ENCODE results near the gene PPP2R1B. TPM values are rescaled to one million over a fixed set of nuclear protein-coding genes. Genes with fewer than 3 reads are reported as not detected.

PPP2R1B gene
- total and polyA plus RNA-seq, 2 of the 8 experiments (the other 6 are each of a cell fraction or from before 2014, with no cell fraction given): 25.8 to 87.0 TPM

DNA sequence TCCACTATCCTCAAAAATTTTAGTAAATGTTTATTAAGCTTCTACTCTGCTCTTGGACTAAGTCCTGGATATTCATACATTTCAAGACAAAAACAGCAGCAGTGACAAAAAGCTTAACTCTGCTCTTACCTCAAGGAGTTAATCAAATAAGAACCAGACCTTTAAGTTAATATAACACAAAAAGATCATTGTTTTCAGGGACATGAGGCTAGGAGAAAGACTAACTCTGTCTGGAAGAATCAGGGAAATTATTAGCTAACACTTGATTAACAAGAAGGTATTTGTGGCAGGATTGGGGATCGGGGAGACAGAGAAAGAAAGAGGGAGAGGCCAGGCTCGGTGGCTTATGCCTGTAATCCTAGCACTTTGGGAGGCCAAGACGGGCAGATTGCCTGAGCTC, 74.4 kb downstream of the PPP2R1B start:
- no peak overlapping the region for H3K18ac ChIP-seq (ENCODE audit: extremely low read depth, low read length)
- no peak overlapping the region for H2BK20ac ChIP-seq (ENCODE audit: low read length)
- no peak overlapping the region for H2BK12ac ChIP-seq (ENCODE audit: low read depth, low read length)
- CTCF ChIA-PET (ENCODE audit: partially characterized antibody): interaction anchor here (0.5 to 1.0 kb wide), 3 partner anchors 15 to 86 kb away, joined by 3 to 5 read pairs (median 3); no protein-coding TSS in a partner anchor
- no peak overlapping the region for H4K5ac ChIP-seq (ENCODE audit: insufficient read length, low read depth, low read length)
- no peaks in the 10 kb centered on the region for H3K79me2 ChIP-seq (ENCODE audit: control insufficient read depth in 1 of 2, insufficient read depth in 2 of 2, low read length in 2 of 2)
- no peak overlapping the region for H3K23ac ChIP-seq (ENCODE audit: insufficient read length)
- H4K8ac ChIP-seq (ENCODE audit: extremely low read depth, insufficient read depth, low read length): no peak overlapping the region; the same call in 1 of the 2 replicates
- no peak overlapping the region for H2BK5ac ChIP-seq (ENCODE audit: low read depth, low read length)
- H3K4me2 ChIP-seq (ENCODE audit: insufficient read depth in 1 of 2, low read depth in 2 of 2, low read length in 2 of 2): no peak overlapping the region
- no peak overlapping the region for H2AFZ ChIP-seq (ENCODE audit: low read length)
- no peak overlapping the region for H3K4ac ChIP-seq (replicated peaks; ENCODE audit: insufficient read length, low read depth, low read length)
- no peaks in the 10 kb centered on the region for H3K36me3 ChIP-seq (ENCODE audit: control insufficient read depth in 2 of 4, insufficient read depth in 4 of 4, low read length in 3 of 4)
- H4K20me1 ChIP-seq (replicated peaks in 1 of 2; ENCODE audit: control insufficient read depth in 1 of 2, insufficient read depth in 2 of 2, low read length in 2 of 2): no peaks in the 10 kb centered on the region
- H2BK15ac ChIP-seq (ENCODE audit: low read length): no peak overlapping the region
- no peaks in the 10 kb centered on the region for H3K27me3 ChIP-seq (replicated peaks in 1 of 4; ENCODE audit: control insufficient read depth in 3 of 4, extremely low read depth in 1 of 4, insufficient read depth in 3 of 4, low read length in 3 of 4)
- no peak for TF ChIP-seq TAF1 (IDR thresholded peaks at IDR 0.05; ENCODE audit: low read depth, low read length)
- TF ChIP-seq EGR1 (IDR thresholded peaks at IDR 0.05; ENCODE audit: borderline replicate concordance, low read depth, low read length): no peak
- DNase-seq (ENCODE audit: low read depth in 1 of 2, low spot score in 2 of 2) (no peak), FAIRE-seq (no peak)
- H3K4me3 ChIP-seq (ENCODE audit: extremely low read depth in 1 of 4, insufficient read depth in 2 of 4, low read depth in 3 of 4, low read length in 4 of 4): no peak overlapping the region
- H2BK120ac ChIP-seq (replicated peaks; ENCODE audit: low read depth, low read length): no peak overlapping the region
- H3K23me2 ChIP-seq (ENCODE audit: low read depth, low read length): no peaks in the 10 kb centered on the region
- no peak overlapping the region for H3K9ac ChIP-seq (replicated peaks in 1 of 4; ENCODE audit: extremely low read depth in 1 of 4, low read depth in 3 of 4, low read length in 3 of 4)
- H3K9me3 ChIP-seq (ENCODE audit: insufficient read depth in 2 of 2, low read depth in 1 of 2, low read length in 1 of 2): no peaks in the 10 kb centered on the region
- no peak overlapping the region for H3K27ac ChIP-seq (ENCODE audit: low read depth, low read length)
- WGBS, 2 experiments (ENCODE audit: extremely low coverage in 1 of 2, insufficient coverage in 1 of 2, insufficient read length in 1 of 2, insufficient replicate concordance in 2 of 2, low coverage in 1 of 2, low lambda C conversion rate in 2 of 2, missing lambda C conversion rate in 1 of 2): 85% methylated on average over 3 of the region's 3 CpGs; no CpG with 5 or more reads in 1 of the 2 experiments
- H3K14ac ChIP-seq (ENCODE audit: insufficient read length): no peak overlapping the region
- peaks cover 0 to 5% (median under 1%) of the 10 kb centered on the region in 4 experiments; a peak in 2 of 7 replicates for H3K4me1 ChIP-seq (replicated peaks in 1 of 4; ENCODE audit: control insufficient read depth in 3 of 4, insufficient read depth in 4 of 4, low read length in 3 of 4)
- H3K79me1 ChIP-seq (ENCODE audit: low read depth, low read length): no peaks in the 10 kb centered on the region
- POLR2A ChIA-PET (ENCODE audit: partially characterized antibody): interaction anchor here (0.5 kb wide), 1 partner anchor 15 kb away, joined by 3 read pairs; no protein-coding TSS in a partner anchor
- no peak overlapping the region for H4K91ac ChIP-seq (replicated peaks; ENCODE audit: insufficient read length, low read length)
- no peak overlapping the region for H2AK5ac ChIP-seq (ENCODE audit: low read depth, low read length)
- no peak overlapping the region for H3K56ac ChIP-seq (replicated peaks; ENCODE audit: insufficient read length, low read depth, low read length)

Measured in H1 (cell line).